NB4 (cell line): Measurements from ENCODE around the gene AKAIN1.

Experiments used
- DNase-seq: peaks from one replicate; pipeline ENCODE4 v3.0.0; 2010; ENCODE audit warnings: low read depth
- H3K4me3 ChIP-seq: one replicate; pipeline ENCODE4 v1.5.1; 2011; ENCODE audit warnings: mild to moderate bottlenecking, low read depth, low read length, moderate library complexity
- MYC ChIP-seq: IDR thresholded peaks from 2 replicates; pipeline ENCODE4 v1.6.1; 2011; ENCODE audit warnings: low read depth, low read length
- POLR2A ChIP-seq: IDR thresholded peaks from 2 replicates; pipeline ENCODE4 v1.6.1; 2011; ENCODE audit warnings: mild to moderate bottlenecking; ENCODE audit not compliant: insufficient read length; ENCODE audit errors: extremely low read depth
- TF ChIP-seq, protein P1 (sequence below): IDR thresholded peaks from 2 replicates; pipeline ENCODE4 v1.6.1; 2011; ENCODE audit warnings: low read depth, low read length
- TF ChIP-seq, protein P2 (sequence below): IDR thresholded peaks from one replicate; pipeline ENCODE4 v1.5.1; 2012; ENCODE audit warnings: low read depth, low read length

Gene AKAIN1, protein sequence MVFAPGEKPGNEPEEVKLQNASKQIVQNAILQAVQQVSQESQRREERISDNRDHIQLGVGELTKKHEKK

DNA sequence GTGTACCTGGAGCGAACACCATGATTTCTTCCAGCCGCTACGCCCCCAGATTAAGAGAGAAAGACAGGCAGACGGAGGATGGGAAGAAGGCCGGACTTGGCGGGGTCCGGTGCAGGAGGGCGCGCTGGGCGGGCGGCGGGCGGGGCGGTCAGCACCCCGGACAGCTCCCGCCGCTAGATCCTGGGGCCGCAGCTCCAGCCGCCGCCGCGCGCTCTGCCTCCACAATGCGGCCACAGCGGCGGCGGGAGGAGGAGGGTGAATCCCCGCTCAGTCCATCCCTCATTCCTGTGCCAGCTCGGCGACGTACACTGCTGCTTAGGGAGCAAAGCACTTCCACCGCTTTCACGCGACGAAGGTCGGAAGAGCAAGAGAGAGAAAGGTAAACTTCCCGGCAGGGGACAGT lies at the start of gene AKAIN1:
Gene AKAIN1, minus strand, starts transcription at position 226 of the 403 bp plus-strand sequence. Its CDS starts 204 bp downstream, at position 22.
- DNase-seq, result no peak
- TF ChIP-seq, protein P1, sequence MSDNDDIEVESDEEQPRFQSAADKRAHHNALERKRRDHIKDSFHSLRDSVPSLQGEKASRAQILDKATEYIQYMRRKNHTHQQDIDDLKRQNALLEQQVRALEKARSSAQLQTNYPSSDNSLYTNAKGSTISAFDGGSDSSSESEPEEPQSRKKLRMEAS, result no peak
- TF ChIP-seq MYC (no peak), POLR2A (no peak)
- TF ChIP-seq, protein P2, sequence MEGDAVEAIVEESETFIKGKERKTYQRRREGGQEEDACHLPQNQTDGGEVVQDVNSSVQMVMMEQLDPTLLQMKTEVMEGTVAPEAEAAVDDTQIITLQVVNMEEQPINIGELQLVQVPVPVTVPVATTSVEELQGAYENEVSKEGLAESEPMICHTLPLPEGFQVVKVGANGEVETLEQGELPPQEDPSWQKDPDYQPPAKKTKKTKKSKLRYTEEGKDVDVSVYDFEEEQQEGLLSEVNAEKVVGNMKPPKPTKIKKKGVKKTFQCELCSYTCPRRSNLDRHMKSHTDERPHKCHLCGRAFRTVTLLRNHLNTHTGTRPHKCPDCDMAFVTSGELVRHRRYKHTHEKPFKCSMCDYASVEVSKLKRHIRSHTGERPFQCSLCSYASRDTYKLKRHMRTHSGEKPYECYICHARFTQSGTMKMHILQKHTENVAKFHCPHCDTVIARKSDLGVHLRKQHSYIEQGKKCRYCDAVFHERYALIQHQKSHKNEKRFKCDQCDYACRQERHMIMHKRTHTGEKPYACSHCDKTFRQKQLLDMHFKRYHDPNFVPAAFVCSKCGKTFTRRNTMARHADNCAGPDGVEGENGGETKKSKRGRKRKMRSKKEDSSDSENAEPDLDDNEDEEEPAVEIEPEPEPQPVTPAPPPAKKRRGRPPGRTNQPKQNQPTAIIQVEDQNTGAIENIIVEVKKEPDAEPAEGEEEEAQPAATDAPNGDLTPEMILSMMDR, result no peak
- no peak within 1 kb of the TSS for H3K4me3 ChIP-seq

DNA sequence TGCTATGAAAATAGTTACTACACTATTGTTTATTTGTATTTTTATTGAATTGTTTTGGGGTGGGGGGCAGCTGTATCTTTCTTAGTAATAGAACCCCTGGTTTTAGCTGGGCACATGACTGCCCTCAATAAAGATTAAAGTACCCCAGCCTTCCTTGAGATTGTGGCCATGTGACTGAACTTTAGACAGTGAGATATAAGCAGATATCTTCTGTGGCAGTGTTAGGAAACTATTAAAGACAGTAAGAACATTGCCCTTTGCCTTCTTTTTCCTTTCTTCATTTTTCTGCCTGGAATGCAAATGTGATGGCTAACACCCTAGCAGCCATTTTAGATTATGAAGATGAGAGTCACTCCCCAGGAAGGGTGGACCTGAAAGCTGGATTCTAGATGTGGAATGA lies 47.9 kb upstream of the AKAIN1 start:
- no peak overlapping the region for H3K4me3 ChIP-seq
- TF ChIP-seq POLR2A (no peak), MYC (no peak)
- TF ChIP-seq, protein P2, result no peak
- TF ChIP-seq, protein P1, result no peak
- DNase-seq, result no peak

DNA sequence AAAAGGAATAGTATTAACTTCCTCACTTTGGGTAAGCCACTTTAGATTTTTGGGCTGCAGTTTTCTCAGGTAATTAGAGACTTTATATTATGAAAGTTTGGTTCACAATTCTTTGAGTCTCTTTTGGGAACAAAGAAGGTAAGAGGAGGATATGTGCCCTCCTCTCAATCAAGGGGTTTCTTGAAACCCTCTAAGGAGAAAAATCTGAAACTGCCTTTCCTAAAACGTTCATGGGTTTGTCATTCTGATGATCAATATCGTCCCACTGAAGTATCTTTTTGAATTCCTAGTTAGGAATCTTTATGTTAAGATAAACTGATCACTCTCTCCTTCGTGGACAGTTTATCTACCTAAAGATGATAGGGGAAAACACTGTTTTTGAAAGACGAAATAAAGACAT lies 42.4 kb upstream of the AKAIN1 start:
- H3K4me3 ChIP-seq, result no peak overlapping the region
- TF ChIP-seq POLR2A (no peak), MYC (no peak)
- TF ChIP-seq, protein P1, result no peak
- TF ChIP-seq, protein P2, result no peak
- DNase-seq, result no peak

DNA sequence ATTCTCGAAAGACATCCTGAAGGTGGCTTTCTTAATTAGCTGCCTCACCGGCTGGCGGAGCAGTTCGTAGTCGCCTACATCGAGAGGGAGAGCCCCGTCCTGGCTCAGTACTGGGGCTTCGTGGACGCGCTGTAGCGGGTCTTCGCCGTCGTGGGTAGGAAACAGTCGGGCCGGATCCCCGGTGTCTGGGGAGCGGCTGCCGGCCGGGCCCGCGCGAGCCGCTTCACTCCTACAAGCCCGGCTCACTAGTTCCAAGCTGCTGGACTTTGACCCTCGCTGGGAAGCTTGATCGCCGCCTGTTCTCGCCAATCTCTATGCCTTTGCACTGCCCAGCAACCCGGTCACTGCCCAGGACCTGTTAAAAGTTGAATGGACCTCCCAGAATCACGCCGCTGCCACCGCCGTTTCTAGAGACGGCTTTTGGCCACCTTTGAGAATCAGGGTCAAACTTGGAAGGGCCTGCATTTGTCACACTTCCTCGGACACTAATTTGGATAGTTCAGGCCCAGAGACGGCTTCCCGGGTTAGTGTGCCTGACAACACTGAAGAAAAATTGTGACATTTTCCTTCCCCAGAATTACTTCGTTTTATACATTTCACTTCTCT lies 41.4 kb upstream of the AKAIN1 start:
- no peak for DNase-seq
- TF ChIP-seq POLR2A, result no peak
- TF ChIP-seq, protein P1, result no peak
- no peak for TF ChIP-seq MYC
- H3K4me3 ChIP-seq, result no peak overlapping the region

DNA sequence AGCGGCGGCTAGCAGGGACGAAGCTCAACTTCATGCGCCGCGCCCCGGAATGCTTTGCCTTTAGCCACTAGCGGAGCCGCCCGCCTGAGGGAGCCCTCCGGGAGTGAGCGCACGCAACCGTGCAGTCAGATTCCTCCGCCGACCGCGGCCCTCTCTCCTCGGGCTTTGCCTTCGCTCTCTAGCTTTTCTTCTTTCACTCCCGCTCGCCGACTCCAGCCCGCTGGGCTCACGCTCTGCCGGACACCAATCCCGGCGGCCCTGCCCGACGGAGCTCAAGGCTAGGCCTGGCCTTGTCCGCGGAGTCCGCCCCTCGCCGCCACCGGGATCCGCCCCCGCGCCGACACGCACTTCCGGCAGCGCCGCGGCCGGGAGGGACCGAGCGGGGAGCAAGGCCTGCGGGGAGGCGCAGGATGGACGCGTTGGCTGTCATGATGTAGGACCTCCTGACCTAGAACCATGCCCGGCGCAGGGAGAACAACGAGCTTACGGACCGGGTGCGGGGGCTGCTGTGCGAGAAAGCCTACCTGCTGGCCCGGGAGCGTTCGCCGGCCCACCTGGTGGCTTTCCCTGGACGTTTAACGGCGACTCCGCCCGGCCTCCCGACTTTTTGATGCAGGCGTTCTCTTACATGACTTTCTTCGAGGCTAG lies 40.8 kb upstream of the AKAIN1 start:
- peak; percentile 72 for DNase-seq
- H3K4me3 ChIP-seq, result peak overlapping the region; percentile 49
- TF ChIP-seq, protein P1, result no peak
- TF ChIP-seq MYC (no peak), POLR2A (no peak)
- TF ChIP-seq, protein P2, result no peak
